HepG2 (cell line): ENCODE measurements around the gene SCARF1. TPM values are rescaled to one million over a fixed set of nuclear protein-coding genes. Genes with fewer than 3 reads are reported as not detected.
A peak's percentile ranks its signal among the peaks of the same experiment; 100 is the strongest.

Experiments used
- DR1 ChIP-seq: sonication (generic); formaldehyde crosslinking; IDR thresholded peaks from 2 replicates; pipeline ENCODE4 v1.8.0; 2021; ENCODE audit warnings: mild to moderate bottlenecking, missing genetic modification reagents, inconsistent platforms
- HBP1 ChIP-seq: IDR thresholded peaks from 2 replicates; pipeline ENCODE4 v1.6.1; 2016; ENCODE audit warnings: low read depth, control low read depth
- MAFK ChIP-seq, 2 experiments: IDR thresholded peaks in 1 of 2; conservative IDR thresholded peaks in 1 of 2; 2 replicates each; pipeline ENCODE4 v1.6.1; 2011; ENCODE audit warnings: improper control_type of control experiment in 2 of 2, low read length in 2 of 2
- MAX ChIP-seq: IDR thresholded peaks from 2 replicates; pipeline ENCODE4 v1.6.1; 2012; ENCODE audit warnings: inconsistent platforms
- NFE2 ChIP-seq: sonication (generic); formaldehyde crosslinking; IDR thresholded peaks from 2 replicates; pipeline ENCODE4 v1.4.0; 2020; ENCODE audit warnings: missing genetic modification reagents
- NFE2L2 ChIP-seq: fragments of 150-350 bp; IDR thresholded peaks from 2 replicates; pipeline ENCODE4 v1.6.1; 2014; ENCODE audit warnings: low read length
- PRDM15 ChIP-seq: sonication (generic); formaldehyde crosslinking; IDR thresholded peaks from 2 replicates; pipeline ENCODE4 v1.4.0; 2020; ENCODE audit warnings: missing genetic modification reagents
- TEF ChIP-seq: sonication (generic); formaldehyde crosslinking; IDR thresholded peaks from 2 replicates; pipeline ENCODE4 v1.5.0; 2020; ENCODE audit warnings: missing genetic modification reagents
- TFE3 ChIP-seq: IDR thresholded peaks from 2 replicates; pipeline ENCODE4 v1.6.1; 2016
- YY1 ChIP-seq: IDR thresholded peaks from 2 replicates; pipeline ENCODE4 v1.6.1; 2011; ENCODE audit warnings: low read length, low read depth, moderate library complexity, mild to moderate bottlenecking; ENCODE audit not compliant: insufficient read depth, insufficient replicate concordance
- ZNF18 ChIP-seq: sonication (generic); formaldehyde crosslinking; IDR thresholded peaks from 2 replicates; pipeline ENCODE4 v1.8.0; 2022; ENCODE audit warnings: mild to moderate bottlenecking, missing genetic modification reagents; ENCODE audit not compliant: insufficient replicate concordance
- ZNF225 ChIP-seq: sonication (generic); formaldehyde crosslinking; IDR thresholded peaks from 2 replicates; pipeline ENCODE4 v1.4.0; 2020; ENCODE audit warnings: mild to moderate bottlenecking, missing genetic modification reagents
- ZNF563 ChIP-seq: sonication (generic); formaldehyde crosslinking; IDR thresholded peaks from 2 replicates; pipeline ENCODE4 v1.8.0; 2022; ENCODE audit warnings: mild to moderate bottlenecking, moderate library complexity, missing genetic modification reagents
- ZNF660 ChIP-seq: sonication (generic); formaldehyde crosslinking; IDR thresholded peaks from 2 replicates; pipeline ENCODE4 v1.5.1; 2020; ENCODE audit warnings: mild to moderate bottlenecking, low read depth, missing genetic modification reagents, borderline replicate concordance
- ZNF724P ChIP-seq: sonication (generic); formaldehyde crosslinking; IDR thresholded peaks from 2 replicates; pipeline ENCODE4 v1.8.0; 2022; ENCODE audit warnings: missing genetic modification reagents, borderline replicate concordance
- ZNF816 ChIP-seq: sonication (generic); formaldehyde crosslinking; IDR thresholded peaks from 2 replicates; pipeline ENCODE4 v1.8.0; 2022; ENCODE audit warnings: missing genetic modification reagents, mild to moderate bottlenecking, borderline replicate concordance
- polyA plus RNA-seq, 8 experiments: library from polyadenylated mRNA; depleted of rRNA in 3 of 8; stranded (reverse) in 7 of 8; unstranded in 1 of 8; fragments of >200 nt; fragmentation: Illumina TruSeq in 4 of 8; extraction: Trizol in 4 of 8; gene quantifications; 2 replicates each; pipeline versions ENCODE4 v1.2.1 to v1.2.3, GENCODE V29; 2011 to 2016; ENCODE audit warnings: low read depth in 4 of 8, missing spikeins in 1 of 8, mixed read lengths in 1 of 8; ENCODE audit not compliant: insufficient read depth in 1 of 8
- total RNA-seq, 5 experiments: library from RNA; depleted of rRNA; stranded (reverse); fragments of >200 nt; fragmentation: Illumina TruSeq; extraction: Trizol; gene quantifications; 2 replicates each; pipeline ENCODE4 v1.2.3, GENCODE V29; 2016; ENCODE audit warnings: low read depth in 1 of 5

Gene SCARF1
- total and polyA plus RNA-seq, 2 of the 13 experiments (the other 11 are each of a cell fraction or from before 2014, with no cell fraction given), result 0.24 to 0.71 TPM

GRCh38 chr17:1590029-1590746 is 55.3 kb downstream of the SCARF1 start (continued):
- TF ChIP-seq TFE3 (no peak), NFE2L2 (no peak), HBP1 (no peak), ZNF563 (no peak), ZNF660 (CRISPR knock-in tag) (no peak), ZNF816 (CRISPR knock-in tag) (no peak), TEF (CRISPR knock-in tag) (no peak), ZNF18 (CRISPR knock-in tag) (no peak), MAX (peak; percentile 49; the same call in 1 of the 2 replicates), PRDM15 (peak; percentile 69; the same call in 1 of the 2 replicates), ZNF225 (CRISPR knock-in tag) (no peak), DR1 (CRISPR knock-in tag) (no peak), YY1 (no peak), MAFK (conservative IDR thresholded peaks at IDR 0.05 in 1 of 2, IDR thresholded peaks at IDR 0.05 in 1 of 2; ENCODE audit: low read length in 2 of 2) (peak; percentile 61 to 88), NFE2 (CRISPR knock-in tag) (no peak), ZNF724P (no peak)
